Heart right ventricle (tissue), 16 donors: ENCODE data around the gene GRIK5. TPM values are rescaled to one million over a fixed set of nuclear protein-coding genes. Genes with fewer than 3 reads are reported as not detected.

Source experiments
- ATAC-seq, 8 donors: fragments of 200-7000 bp; cut with Tn5 transposase; one replicate each; pipeline ENCODE4 v1.9.1; 2020; ENCODE audit warnings: mild to moderate bottlenecking in 8 of 8, moderate library complexity in 8 of 8, moderate number of reproducible peaks in 1 of 8
- DNase-seq, 2 donors: peaks; one replicate each; pipeline ENCODE4 v3.0.0-alpha.2; 2020
- H3K27ac ChIP-seq, 10 donors: fragments of 200-600 bp; sonication (generic) in 2 of 10; one replicate each; pipeline versions ENCODE4 v1.5.0 to v1.8.0; 2020 to 2022; ENCODE audit warnings: mild to moderate bottlenecking in 3 of 10
- H3K27me3 ChIP-seq, 7 donors: fragments of 200-600 bp; one replicate each; pipeline ENCODE4 v1.8.0; 2021 to 2022; ENCODE audit warnings: mild to moderate bottlenecking in 2 of 7
- H3K36me3 ChIP-seq, 9 donors: fragments of 200-600 bp; sonication (generic) in 1 of 9; one replicate each; pipeline versions ENCODE4 v1.5.0 to v1.8.0; 2020 to 2022; ENCODE audit warnings: mild to moderate bottlenecking in 2 of 9
- H3K4me1 ChIP-seq, 9 donors: fragments of 200-600 bp; sonication (generic) in 1 of 9; one replicate each; pipeline versions ENCODE4 v1.5.0 to v1.8.0; 2020 to 2022; ENCODE audit warnings: mild to moderate bottlenecking in 4 of 9
- H3K4me3 ChIP-seq, 10 donors: fragments of 200-600 bp; sonication (generic) in 2 of 10; one replicate each; pipeline versions ENCODE4 v1.5.0 to v1.8.0; 2020 to 2022; ENCODE audit warnings: mild to moderate bottlenecking in 7 of 10, moderate library complexity in 2 of 10
- H3K9me3 ChIP-seq, 11 donors: fragments of 200-600 bp in 10 of 11; sonication (generic) in 2 of 11; one replicate each; pipeline versions ENCODE4 v1.5.0 to v1.8.0; 2013 to 2022; ENCODE audit warnings: mild to moderate bottlenecking in 2 of 11, control low read depth in 1 of 11, moderate library complexity in 1 of 11
- WGBS, 2 donors: extraction: QIAGEN DNeasy Blood & Tissue Kit; methylation state at CpG; one replicate each; pipeline ENCODE4 v1.1.7; 2013; ENCODE audit warnings: inconsistent platforms in 1 of 2; 5-methylcytosine and 5-hydroxymethylcytosine counted together
- intact Hi-C, 10 donors: fragments of 100-400 bp; cut with DNase I; formaldehyde crosslinking; loops; one replicate each; pipeline versions ENCODE4 v1.11.1 to v1.14.2; 2022
- polyA plus RNA-seq, 2 donors: library from polyadenylated mRNA; stranded (reverse); fragments of 200-250 nt; gene quantifications; one replicate each; pipeline ENCODE4 v1.2.3, GENCODE V29; 2013
- total RNA-seq, 10 donors: library from RNA; stranded (reverse); fragmentation: NEBNext Ultra II Directional in 3 of 10; extraction: Animal tissue kit (Norgen Biotek cat#: 25700) in 3 of 10; gene quantifications; one replicate each; pipeline versions ENCODE4 v1.2.1 to v1.2.4, GENCODE V29; 2021 to 2023
- TF ChIP-seq, protein P1 (sequence below), 9 donors: fragments of 200-600 bp; sonication (generic) in 2 of 9; IDR thresholded peaks; one replicate each; pipeline versions ENCODE4 v1.5.0 to v1.8.0; 2021 to 2022; ENCODE audit warnings: antibody characterized with exemption in 9 of 9, mild to moderate bottlenecking in 5 of 9, moderate library complexity in 1 of 9
- donor health status: Arrhythmogenic right ventricular cardiomyopathy.
- donor health status: ischemic (EF 13 %, LVEDD 7.1; RV severe dilation, severe dysfunction).
- donor health status: healthy with polysubstance abuse.
- donor health status: DM: no; HTN: yes; CAD: no.
- donor health status: DM: no; HTN: no; CAD: no.
- donor health status: ischemic (EF 25% LVEDD 6.9; RV normal size, moderate dysfunction).
- donor health status: ischemic (EF 25% LVEDD 5.7; RV mildly dilated, moderate dysfunction).
- donor health status: healthy.
- donor health status: DM: yes; HTN: yes; CAD: no.
- donor health status: Ischemic cardiomyopathy.
- donor health status: ischemic (EF 35%, LVEDD 5.7; RV mildly dilated, moderate dysfunction).
- donor health status: nonischemic (EF 11% LVEDD 7.7; RV severe dilation, severe dysfunction).
- donor health status: DM: yes; HTN: yes; CAD: no.
- donor health status: PGD.
- donor health status: ischemic (EF 29% LVEDD 5.4; RV normal size, mild dysfunction).
- donor health status: nonischemic (EF 23%, LVEDD 6.1; RV moderate dilation, normal function).

The GRIK5 gene
- total and polyA plus RNA-seq, 12 donors = 0.35 to 9.3 (median 2.9) TPM

DNA sequence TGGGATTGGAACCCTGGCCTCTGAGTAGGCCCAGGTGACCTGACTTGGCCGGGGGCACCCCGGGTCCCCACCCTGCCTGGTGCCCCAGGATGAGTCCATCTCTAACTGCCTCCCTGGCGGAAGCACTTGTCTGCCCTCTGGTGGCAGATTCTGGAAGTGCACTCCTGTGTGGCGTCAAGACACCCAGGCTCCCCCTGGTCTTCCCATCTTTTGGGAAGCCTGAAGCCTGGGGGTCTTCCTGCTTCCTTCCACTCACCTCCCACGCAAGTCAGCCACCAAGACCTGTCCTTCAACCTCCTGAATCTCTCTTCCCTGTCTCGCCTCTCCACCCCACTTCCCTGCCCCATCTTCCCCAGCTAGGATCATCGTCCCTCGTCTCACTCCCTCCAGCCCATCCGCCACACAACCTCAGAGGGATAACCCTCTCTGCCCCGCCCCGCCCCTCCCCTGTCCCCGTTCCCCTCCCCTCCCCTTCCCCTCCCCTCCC is 118.3 kb downstream of the GRIK5 start:
- intact Hi-C loops = loop anchor here in 2 of 10 donors (2.0 to 5.0 kb wide), 2 partner anchors 79 kb away; no protein-coding TSS in a partner anchor
- no peaks in the 10 kb centered on the region for H3K9me3 ChIP-seq
- no peak overlapping the region for H3K27ac ChIP-seq
- peaks cover 0 to 26% (median 0%) of the 10 kb centered on the region in 9 donors for H3K36me3 ChIP-seq
- H3K27me3 ChIP-seq = no peaks in the 10 kb centered on the region
- no peak overlapping the region for H3K4me3 ChIP-seq
- TF ChIP-seq, protein P1, sequence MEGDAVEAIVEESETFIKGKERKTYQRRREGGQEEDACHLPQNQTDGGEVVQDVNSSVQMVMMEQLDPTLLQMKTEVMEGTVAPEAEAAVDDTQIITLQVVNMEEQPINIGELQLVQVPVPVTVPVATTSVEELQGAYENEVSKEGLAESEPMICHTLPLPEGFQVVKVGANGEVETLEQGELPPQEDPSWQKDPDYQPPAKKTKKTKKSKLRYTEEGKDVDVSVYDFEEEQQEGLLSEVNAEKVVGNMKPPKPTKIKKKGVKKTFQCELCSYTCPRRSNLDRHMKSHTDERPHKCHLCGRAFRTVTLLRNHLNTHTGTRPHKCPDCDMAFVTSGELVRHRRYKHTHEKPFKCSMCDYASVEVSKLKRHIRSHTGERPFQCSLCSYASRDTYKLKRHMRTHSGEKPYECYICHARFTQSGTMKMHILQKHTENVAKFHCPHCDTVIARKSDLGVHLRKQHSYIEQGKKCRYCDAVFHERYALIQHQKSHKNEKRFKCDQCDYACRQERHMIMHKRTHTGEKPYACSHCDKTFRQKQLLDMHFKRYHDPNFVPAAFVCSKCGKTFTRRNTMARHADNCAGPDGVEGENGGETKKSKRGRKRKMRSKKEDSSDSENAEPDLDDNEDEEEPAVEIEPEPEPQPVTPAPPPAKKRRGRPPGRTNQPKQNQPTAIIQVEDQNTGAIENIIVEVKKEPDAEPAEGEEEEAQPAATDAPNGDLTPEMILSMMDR (IDR thresholded peaks at IDR 0.05) = peak; percentile 93 to 100 (median 98)
- DNase-seq (peak; percentile 71 to 82), ATAC-seq (peak; percentile 58 to 82 (median 72))
- peaks cover 0 to 14% (median 3%) of the 10 kb centered on the region in 9 donors for H3K4me1 ChIP-seq
- WGBS, 2 donors = 3 to 4% methylated on average over 12 of the region's 12 CpGs

Other genes with a start within 250 kb of the GRIK5 start
- gene LYPD4, start 225.5 kb downstream of the GRIK5 start, total RNA-seq = not detected
- not detected for gene LYPD4, start 225.5 kb downstream of the GRIK5 start, polyA plus RNA-seq
- gene DMRTC2, start 225.2 kb downstream of the GRIK5 start, total RNA-seq = not detected
- gene DMRTC2, start 225.2 kb downstream of the GRIK5 start, polyA plus RNA-seq = not detected
- 1,000 to 10,000 TPM in 1 of 10 donors, 100 to 1,000 TPM in 9; 446 to 1,030 (median 578) TPM for gene RPS19, start 210.0 kb downstream of the GRIK5 start, total RNA-seq
- 1,000 to 10,000 TPM; 1,092 to 1,996 TPM for gene RPS19, start 210.0 kb downstream of the GRIK5 start, polyA plus RNA-seq
- gene CD79A, start 192.9 kb downstream of the GRIK5 start, total RNA-seq = 1 to 10 TPM in 1 of 10 donors, under 1 TPM in 2, not detected in 7; 0.17 to 1.4 (median 0.18) TPM
- under 1 TPM in 1 of 2 donors, not detected in 1; 0.39 TPM for gene CD79A, start 192.9 kb downstream of the GRIK5 start, polyA plus RNA-seq
- 10 to 100 TPM; 20.2 to 57.7 (median 25.9) TPM for gene ARHGEF1, start 187.0 kb downstream of the GRIK5 start, total RNA-seq
- 100 to 1,000 TPM in 1 of 2 donors, 10 to 100 TPM in 1; 33.4 to 143 TPM for gene ARHGEF1, start 187.0 kb downstream of the GRIK5 start, polyA plus RNA-seq
- gene ERFL, start 141.8 kb downstream of the GRIK5 start, total RNA-seq = under 1 TPM in 3 of 10 donors, not detected in 7; 0.12 to 0.17 (median 0.13) TPM
- gene ERFL, start 141.8 kb downstream of the GRIK5 start, polyA plus RNA-seq = under 1 TPM; 0.04 to 0.22 TPM
- gene RABAC1, start 110.9 kb downstream of the GRIK5 start, total RNA-seq = 100 to 1,000 TPM in 1 of 10 donors, 10 to 100 TPM in 9; 34.5 to 117 (median 46.9) TPM
- 100 to 1,000 TPM; 104 to 270 TPM for gene RABAC1, start 110.9 kb downstream of the GRIK5 start, polyA plus RNA-seq
- gene ATP1A3, start 76.0 kb downstream of the GRIK5 start, total RNA-seq = 100 to 1,000 TPM; 245 to 419 (median 347) TPM
- gene ATP1A3, start 76.0 kb downstream of the GRIK5 start, polyA plus RNA-seq = 10 to 100 TPM; 38.0 to 87.1 TPM
- 10 to 100 TPM in 2 of 10 donors, 1 to 10 TPM in 8; 5.0 to 11.1 (median 8.1) TPM for gene ZNF574, start 6.0 kb upstream of the GRIK5 start, total RNA-seq
- gene ZNF574, start 6.0 kb upstream of the GRIK5 start, polyA plus RNA-seq = 1 to 10 TPM; 3.4 to 5.8 TPM
- 1 to 10 TPM in 1 of 10 donors, under 1 TPM in 9; 0.51 to 3.8 (median 0.70) TPM for gene POU2F2, start 62.2 kb upstream of the GRIK5 start, total RNA-seq
- under 1 TPM; 0.28 to 0.37 TPM for gene POU2F2, start 62.2 kb upstream of the GRIK5 start, polyA plus RNA-seq
- gene DEDD2, start 147.5 kb upstream of the GRIK5 start, total RNA-seq = 10 to 100 TPM in 9 of 10 donors, 1 to 10 TPM in 1; 9.8 to 20.5 (median 12.2) TPM
- gene DEDD2, start 147.5 kb upstream of the GRIK5 start, polyA plus RNA-seq = 10 to 100 TPM; 12.9 to 15.2 TPM
- gene ZNF526, start 150.1 kb upstream of the GRIK5 start, total RNA-seq = 1 to 10 TPM; 3.2 to 7.0 (median 5.4) TPM
- 1 to 10 TPM; 3.2 to 3.4 TPM for gene ZNF526, start 150.1 kb upstream of the GRIK5 start, polyA plus RNA-seq
- gene GSK3A, start 172.4 kb upstream of the GRIK5 start, total RNA-seq = 10 to 100 TPM; 31.9 to 46.1 (median 36.4) TPM
- gene GSK3A, start 172.4 kb upstream of the GRIK5 start, polyA plus RNA-seq = 10 to 100 TPM; 31.2 to 51.0 TPM
- 10 to 100 TPM; 29.8 to 40.2 (median 32.9) TPM for gene ERF, start 184.9 kb upstream of the GRIK5 start, total RNA-seq
- gene ERF, start 184.9 kb upstream of the GRIK5 start, polyA plus RNA-seq = 10 to 100 TPM; 31.8 to 49.0 TPM
- gene CIC, start 199.0 kb upstream of the GRIK5 start, total RNA-seq = 10 to 100 TPM; 27.9 to 42.0 (median 32.0) TPM
- gene CIC, start 199.0 kb upstream of the GRIK5 start, polyA plus RNA-seq = 10 to 100 TPM; 17.6 to 39.8 TPM
- under 1 TPM in 4 of 10 donors, not detected in 6; 0.16 to 0.21 (median 0.19) TPM for gene PRR19, start 231.9 kb upstream of the GRIK5 start, total RNA-seq
- gene PRR19, start 231.9 kb upstream of the GRIK5 start, polyA plus RNA-seq = under 1 TPM in 1 of 2 donors, not detected in 1; 0.16 TPM
- gene PAFAH1B3, start 232.4 kb upstream of the GRIK5 start, total RNA-seq = 1 to 10 TPM; 1.2 to 5.9 (median 2.6) TPM
- gene PAFAH1B3, start 232.4 kb upstream of the GRIK5 start, polyA plus RNA-seq = 10 to 100 TPM in 1 of 2 donors, 1 to 10 TPM in 1; 5.0 to 10.4 TPM
- 1 to 10 TPM in 1 of 10 donors, under 1 TPM in 4, not detected in 5; 0.15 to 1.0 (median 0.49) TPM for gene TMEM145, start 243.1 kb upstream of the GRIK5 start, total RNA-seq
- 1 to 10 TPM in 1 of 2 donors, under 1 TPM in 1; 0.32 to 1.0 TPM for gene TMEM145, start 243.1 kb upstream of the GRIK5 start, polyA plus RNA-seq